Left hindlimb (tissue), 1 donor: ENCODE results near the gene TBC1D1.

Experiments
- DNase-seq: peaks from one replicate; pipeline ENCODE4 v3.0.0-alpha.2; 2018

The TBC1D1 gene

DNA sequence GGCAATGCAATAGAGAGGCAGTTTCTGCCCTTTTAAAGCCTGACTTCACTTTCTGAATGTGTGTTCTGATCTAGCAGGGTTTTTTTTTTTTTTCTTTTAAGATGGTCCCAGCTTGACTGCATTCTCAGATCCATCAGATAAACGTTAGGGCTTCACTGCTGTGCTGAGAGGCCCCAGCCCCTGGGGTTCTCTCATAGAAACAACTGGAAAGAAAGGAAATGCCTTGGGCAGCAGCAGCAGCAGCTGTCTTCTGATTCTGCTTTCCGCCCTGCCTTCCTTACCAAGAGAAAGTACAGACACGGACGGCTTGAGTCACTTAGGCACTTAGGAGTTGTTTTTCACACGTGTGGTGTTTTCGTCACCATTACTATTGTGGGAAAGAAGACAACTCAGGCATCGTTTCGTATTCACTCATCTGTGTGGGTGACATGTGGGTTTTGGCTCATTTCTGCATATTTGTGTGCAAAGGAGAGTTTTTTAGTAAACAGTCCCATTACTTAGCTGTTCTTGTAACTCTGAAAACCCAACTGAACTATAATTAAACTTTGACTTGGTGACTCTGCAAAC lies 241.3 kb downstream of the TBC1D1 start:
- peak; percentile 76 for DNase-seq

DNA sequence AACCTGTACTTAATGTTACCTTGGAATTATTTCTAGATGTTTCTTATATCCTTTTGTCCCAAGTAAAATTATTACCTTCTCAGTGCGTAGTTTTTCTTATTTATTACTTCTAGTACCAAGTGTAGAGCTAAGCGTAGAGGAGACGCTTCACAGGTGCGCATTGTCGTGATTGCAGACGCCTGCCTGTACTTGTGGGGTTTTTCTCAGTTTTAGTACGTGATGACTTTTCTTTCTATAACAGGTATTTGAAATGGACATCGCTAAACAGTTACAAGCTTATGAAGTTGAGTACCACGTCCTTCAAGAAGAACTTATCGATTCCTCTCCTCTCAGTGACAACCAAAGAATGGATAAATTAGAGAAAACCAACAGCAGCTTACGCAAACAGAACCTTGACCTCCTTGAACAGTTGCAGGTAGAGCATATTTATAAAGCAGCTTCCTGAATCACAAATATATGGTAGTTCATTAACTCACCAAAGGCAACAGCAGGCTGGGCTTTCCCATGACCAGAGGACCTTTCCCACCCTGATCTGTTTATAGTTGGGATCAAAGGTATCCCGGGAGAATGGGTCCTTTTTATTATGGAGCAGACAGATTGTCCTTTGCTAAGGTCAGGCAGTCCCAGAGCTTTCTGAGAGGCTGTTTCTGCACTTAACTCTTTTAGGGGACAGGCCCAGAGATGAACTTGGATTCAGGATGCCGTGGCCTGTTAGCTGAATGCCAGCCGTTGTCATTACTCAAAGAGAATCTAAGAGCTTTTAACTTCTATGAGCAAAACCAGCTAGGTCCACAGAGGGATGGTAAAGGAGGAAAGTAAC lies 242.2 kb downstream of the TBC1D1 start:
- DNase-seq = no peak

DNA sequence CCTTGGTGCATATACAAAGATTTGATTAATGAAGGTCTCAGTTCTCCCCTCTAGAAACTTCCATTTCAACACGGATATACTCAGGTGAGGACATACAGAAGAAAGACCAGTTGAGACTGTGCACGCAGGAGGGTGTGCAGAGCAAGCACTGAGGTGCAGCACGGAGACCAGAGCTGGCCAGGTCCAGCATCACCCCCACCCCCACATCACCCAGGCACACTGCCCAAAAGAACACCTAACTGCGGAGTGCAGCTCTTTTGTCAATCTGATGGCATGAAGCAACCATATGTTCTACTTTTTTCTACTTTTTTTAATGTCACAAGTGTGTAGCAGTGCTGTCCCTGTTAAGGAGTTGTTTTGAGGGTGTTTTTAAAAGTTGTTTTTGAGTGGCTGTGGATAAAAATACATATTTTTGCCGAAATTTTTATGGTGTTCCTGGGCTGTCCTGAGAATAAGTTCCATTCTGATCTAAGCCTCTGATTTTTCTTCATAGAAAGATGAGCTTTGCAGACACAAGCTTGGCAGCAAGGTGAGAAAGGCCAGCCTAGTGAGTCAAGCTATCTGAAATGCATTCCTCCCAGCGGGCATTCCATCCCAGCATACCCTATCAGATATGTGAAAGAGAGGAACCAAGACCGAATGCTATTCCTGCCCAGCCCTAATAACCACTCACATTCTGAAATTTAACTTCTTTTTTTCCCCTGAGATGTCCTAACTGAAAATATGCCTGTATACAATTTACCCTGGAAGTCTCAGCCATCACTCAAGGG lies 243.0 kb downstream of the TBC1D1 start:
- no peak for DNase-seq

DNA sequence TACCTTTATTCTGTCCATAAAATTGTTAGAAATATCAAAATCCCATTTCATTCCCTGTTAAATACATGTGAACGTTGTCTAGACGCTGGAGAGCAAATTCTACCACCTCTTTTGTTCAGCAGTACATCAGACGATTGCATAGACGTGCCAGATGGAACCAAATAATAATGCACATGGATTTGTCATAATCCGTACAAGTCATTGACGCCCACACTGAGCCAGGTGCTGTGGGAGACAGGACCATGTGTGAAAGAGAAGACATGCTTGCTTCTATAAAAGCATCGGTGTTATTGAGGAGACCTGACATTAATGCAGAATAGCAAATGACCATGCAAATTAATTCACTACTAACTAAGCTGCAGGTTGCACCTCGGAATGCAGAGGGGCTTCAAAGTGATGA lies 244.3 kb downstream of the TBC1D1 start:
- DNase-seq = no peak

DNA sequence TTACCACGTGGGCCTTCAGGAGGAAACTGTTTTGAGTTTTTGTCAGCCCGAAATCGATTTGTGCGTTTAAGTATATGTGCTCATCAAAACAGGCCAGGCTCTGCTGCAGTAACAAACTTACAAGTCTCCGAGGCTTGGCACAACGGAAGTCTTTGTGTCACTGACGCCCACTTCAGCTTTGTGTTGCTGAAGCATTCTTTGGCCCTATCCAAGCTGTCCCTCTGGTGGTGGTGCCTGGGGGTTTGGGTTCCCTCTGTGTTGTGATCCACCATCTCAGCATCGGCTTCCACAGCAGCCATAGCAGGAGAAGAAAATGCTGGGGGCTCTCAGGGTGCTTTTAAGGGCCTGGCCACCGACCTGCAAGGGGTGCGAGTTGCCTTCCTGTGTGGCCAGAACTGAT lies 245.7 kb downstream of the TBC1D1 start:
- no peak for DNase-seq

DNA sequence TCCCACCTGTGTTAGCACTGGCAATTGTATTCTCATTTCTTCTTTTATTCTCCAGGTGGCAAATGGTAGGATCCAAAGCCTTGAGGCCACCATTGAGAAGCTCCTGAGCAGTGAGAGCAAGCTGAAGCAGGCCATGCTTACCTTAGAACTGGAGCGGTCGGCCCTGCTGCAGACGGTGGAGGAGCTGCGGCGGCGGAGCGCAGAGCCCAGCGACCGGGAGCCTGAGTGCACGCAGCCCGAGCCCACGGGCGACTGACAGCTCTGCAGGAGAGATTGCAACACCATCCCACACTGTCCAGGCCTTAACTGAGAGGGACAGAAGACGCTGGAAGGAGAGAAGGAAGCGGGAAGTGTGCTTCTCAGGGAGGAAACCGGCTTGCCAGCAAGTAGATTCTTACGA lies 246.2 kb downstream of the TBC1D1 start:
- no peak for DNase-seq

DNA sequence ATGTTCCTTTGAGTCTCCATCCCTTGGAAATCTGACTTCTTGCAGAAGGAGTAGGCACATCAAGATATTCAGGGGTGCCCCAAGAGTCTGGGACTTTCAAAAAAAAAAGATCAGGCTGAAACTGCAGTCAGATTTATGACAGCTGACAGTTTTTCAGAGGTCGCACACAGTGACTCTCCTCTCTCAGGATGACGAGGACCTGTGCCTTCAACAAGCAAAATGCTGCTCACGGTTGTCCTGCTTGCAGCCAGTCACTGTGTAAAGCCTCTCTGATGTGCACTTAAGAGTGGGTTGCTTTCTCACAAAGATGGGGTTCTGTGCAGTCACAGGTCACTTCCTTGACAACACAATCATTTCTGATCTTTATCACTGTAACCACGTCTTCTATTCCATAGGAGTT lies 247.5 kb downstream of the TBC1D1 start:
- DNase-seq = no peak

DNA sequence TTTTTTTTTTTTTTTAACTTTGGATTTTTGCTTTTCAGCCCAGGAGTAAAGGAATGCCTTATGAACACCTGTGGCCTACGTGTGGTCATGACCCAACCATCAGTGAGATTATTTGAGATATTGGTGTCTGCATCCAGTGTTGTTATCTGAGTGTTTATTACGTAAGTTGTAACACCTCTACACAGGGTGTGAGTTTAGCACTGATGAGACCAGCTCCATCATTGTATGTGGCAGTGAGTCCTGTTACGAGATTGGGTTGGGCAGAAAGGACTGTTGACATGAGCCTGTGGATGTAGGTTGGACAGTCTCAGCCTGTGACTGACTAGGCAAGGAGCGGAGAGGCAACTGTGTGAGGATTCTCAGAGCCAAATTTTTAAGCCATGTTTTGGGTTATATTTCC lies 248.3 kb downstream of the TBC1D1 start:
- DNase-seq = no peak

DNA sequence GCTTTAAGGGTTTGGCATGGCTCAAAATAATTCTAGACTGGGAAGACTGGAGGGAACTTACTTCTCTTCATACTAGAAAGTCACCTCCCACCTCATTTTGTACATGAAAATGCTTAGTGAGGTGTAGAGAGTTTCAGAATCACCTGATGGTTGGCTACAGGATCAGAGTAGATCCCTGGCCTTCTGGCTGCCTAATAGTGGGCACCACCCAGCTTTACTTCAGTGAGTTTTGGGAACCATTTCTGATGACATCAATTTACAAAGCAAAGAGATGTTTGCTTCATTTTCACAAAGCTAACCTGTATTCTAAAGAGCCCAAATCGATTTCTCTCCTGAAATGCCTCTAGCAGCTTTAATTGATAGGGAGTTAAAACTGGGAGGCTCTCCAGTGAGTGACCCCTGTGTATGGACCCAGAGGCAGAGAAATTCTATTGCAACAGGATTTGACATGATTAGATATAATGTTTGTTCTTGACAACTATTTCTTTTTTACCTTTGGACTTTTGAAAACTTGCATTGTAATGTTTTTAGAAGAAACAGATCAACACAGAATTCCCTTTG lies 249.8 kb downstream of the TBC1D1 start:
- no peak for DNase-seq

DNA sequence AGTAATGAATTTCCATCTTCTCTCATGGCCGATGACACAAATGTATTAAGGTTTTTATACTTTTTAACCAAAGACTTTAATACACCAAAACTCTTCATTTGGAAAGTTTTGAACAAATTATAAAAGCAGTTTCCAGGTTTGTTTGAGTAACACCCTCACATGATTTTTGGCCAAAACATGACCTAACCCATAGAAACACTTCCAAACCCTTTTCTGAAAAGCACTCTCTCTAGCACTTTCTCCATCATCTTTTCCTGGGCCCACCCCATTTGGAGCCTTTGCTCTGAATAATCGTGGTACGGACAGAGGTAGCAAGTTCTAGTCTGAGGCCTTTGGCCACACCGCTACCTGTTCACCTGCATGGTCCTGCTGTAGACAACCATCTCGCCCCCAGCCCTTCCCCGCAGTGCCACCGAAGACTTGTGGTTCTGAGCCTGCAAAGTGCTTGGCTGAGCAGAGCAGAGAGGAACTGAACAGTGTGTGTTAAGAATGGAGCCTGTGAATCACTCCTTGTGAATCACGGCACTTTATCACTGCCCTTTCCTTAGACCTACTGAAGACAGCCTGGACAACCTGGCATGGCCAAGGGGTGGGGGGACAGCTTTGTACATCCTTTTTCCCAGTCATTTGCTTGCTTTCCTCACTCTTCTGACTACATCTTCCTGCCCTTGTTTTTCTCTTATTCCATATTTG lies 251.1 kb downstream of the TBC1D1 start:
- DNase-seq = no peak

DNA sequence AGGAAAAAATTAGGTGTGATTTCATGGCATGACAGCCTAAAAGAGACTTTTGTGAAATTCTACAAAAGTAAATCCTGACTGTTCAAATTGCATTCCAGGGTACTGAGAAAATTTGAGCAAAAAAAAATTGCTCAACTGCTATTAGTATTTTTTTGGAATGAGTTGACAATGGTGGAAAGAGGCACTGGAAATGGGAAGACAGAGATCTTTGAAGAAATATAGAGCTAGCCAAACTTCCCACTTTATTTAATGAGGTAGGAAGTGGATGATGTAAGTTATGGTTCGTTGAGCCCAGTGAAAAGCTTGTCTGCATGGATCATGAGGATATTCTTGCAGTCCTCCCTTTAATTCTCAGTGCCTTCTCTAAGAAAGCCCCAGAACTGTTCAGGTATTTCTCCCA lies 253.1 kb downstream of the TBC1D1 start:
- no peak for DNase-seq

DNA sequence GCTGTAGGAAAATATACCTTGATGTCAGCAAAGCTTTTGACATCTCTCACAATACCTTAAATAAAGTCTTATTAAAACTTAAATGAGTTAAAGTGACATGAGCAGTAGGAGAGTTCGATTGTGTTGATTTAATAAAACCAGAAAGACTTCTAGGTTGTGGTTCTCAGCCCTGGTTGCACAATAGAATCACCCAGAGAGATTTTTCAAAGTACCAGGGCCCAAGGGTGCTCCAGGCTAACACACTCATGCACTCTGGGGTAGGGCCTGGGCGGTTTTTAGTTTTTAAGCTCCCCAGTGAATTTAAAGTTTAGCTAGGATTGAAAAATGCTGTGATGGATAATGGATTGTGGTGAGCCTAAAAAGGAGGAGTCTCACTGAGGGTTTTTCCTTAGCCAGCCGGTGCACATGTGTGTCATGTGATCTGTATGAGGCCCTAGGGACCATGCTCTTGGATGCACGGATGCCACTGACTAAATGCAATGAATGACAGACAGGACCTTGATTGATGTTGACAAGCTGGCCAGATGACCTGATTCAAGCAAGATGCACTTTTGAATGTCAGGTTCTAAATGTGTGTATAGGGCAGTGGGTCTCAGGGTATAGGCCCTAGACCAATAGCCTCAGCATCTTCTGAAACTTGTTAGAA lies 254.3 kb downstream of the TBC1D1 start:
- DNase-seq = no peak

DNA sequence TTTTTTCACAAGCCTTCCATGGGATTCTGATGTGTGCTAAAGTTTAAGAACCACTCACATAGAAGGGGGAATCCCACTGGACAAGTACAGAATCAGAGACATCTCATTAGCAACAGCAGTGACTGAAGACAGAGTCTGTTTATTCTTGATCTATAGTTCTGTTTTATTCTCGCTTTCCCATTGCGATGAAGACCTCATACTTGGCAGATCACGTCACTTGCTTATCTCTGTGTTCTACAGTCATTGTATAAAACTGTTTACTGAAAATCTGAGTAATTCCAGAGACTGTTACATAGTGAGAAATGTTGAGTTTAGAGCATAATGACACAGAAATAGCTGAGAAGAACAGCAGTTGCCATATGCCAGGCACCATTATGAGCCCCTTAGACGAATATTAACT lies 254.9 kb downstream of the TBC1D1 start:
- no peak for DNase-seq

DNA sequence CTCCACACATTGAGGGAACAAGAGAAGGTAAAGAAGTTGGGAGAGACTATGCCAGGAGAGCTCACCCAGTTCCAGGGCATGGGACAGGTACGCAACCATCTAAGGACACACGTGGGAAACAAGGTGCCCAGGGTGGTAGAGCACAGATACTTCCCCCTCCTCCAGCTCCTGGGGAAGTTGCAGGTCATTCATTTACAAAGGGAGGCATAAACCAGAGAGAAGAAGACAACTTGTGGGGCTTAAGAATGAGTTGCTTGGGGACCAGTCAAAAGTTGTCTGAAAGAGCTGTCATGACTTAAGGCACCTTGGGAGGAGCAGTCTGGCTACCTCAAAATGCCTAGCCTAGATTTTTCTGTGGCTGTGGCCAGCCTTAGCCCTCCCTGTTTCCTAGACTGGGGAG lies 255.5 kb downstream of the TBC1D1 start:
- DNase-seq = no peak

DNA sequence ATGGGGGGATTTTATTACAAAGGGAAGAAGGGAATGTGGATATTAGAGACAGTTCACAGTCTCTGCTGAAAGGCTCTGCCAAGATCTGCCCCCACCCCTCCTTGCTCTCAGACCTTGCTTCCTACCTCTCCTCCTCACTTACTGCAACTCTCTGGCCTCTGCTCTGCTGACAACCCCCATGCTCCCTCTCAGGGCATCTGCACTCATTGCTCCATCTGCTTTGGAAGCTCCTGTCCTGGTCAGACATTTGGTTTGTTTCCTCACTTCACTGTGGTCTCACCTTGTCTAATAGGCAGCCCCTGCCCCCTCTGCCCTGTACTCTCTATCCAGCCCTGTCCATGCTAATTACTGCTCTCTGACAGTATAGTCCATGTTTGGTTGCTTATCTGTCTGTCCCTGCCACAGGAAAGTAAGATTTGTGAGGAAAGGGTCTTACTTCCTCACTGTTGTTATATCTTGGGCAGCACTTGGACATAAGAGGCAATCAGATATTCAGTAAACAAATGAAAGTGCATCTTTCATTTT lies 258.6 kb downstream of the TBC1D1 start:
- DNase-seq = no peak

DNA sequence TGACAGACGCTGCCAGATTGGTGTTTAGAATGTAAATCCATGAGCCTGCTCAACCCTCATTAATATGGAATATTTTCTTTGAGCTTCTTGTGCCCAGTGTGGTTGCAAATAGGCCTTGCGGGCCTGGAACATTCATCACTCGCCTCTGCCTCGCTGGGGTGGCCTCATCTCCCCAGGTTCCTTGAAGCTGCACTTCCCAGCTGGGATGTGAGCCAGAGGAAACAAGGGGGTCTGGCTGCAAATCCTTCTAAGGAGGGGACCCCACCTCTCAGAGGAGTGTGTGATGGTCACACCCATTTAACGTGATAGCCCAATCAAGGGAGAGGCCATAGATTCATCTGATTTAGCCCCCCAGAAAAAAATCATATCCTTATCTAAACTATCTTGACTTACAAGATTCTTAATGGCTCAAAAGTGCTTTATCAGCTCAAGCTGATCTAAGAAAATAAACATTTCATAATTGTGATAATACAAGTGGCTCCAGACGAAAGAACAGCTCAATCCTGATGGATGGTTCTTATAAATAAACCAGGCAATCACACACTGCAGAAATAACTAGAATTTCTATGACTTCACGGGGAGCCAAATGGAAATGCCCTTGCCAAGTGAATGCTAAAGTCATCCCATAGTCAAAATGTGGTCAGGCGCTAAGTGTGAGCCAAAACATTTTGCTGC lies 259.2 kb downstream of the TBC1D1 start:
- no peak for DNase-seq

DNA sequence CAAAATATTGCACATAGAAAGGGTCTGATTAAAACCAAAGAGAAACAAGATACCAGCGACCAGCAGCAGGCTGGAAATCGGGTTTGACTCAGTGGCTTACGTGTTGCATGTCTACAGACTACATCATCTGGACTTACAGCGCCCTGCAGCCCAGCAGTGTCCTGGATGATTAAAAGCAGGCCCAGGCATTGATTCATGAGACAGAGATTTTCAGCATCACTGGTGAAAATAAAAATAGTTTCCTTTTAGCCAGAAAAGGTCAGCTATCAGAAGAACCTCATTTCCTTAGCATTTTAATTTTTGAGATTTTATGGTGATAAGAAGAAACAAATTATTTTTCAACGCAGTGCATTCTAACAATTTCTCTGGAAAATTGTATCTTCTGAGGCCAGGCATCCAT lies 259.9 kb downstream of the TBC1D1 start:
- DNase-seq = no peak

DNA sequence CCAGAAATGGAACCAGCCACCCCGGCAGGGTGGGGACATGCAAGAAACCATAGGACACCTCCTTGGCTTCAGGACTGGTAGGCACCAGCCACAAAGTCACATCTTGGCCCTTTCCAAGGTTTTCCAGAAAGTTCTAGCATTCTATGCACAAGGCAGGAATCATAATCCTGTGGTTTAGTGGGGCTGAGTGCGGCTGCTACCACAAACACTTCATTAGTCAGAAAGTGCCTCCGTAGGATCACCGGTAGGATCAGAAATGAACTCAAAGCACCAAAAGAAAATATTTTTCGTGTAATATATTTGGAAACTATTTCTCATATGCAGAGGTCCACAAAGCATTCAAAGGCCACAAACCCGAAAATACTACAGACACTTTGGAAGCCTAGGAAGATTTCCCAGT lies 261.0 kb downstream of the TBC1D1 start:
- DNase-seq = no peak

DNA sequence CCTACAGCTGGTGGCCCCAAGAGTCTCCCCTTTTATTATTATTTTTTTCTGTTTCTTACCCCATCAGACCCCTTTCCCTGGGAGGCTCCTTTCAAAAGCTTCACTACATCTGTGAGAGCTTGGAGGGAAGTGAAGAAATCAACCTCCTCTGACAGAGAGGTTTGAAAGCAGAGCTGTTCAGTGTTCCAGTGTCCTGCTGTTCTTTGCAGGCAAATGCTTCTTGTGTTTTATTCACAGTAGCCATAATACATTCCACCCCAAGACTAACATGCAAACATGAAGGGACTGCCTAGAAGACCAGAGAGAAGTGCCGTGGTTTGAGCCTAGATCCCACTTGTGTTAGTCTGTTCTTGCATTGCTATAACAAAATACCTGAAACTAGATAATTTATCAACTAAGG lies 261.4 kb downstream of the TBC1D1 start:
- DNase-seq = no peak

DNA sequence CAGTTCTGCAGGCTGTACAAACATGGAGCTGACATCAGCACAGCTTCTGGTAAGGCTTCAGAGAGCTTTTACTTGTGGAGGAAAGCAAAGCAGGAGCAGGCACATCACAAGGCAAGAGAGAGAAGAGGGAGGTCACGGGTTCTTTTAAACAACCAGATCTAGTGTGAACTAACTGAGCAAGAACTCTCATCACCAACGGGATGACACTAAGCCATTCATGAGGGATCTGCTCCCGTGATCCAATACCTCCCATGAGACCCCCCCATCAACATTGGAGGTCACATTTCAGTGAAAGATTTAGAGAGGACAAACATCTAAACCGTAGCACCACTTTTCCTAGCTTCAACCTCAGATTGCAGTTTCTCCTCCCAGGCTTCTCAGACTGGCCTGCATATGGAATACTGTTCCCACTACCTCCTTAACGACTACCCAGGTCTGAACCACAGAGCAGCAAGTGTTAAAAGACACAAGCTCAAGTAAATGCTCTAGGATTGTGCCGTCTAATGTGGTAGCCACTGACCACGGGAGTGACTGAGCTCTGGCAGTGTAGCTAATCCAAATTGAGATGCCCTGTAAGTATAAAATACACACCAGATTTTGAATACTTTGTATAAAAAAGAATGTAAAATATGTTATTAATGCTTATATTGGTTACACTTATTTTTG lies 262.0 kb downstream of the TBC1D1 start:
- DNase-seq = no peak

DNA sequence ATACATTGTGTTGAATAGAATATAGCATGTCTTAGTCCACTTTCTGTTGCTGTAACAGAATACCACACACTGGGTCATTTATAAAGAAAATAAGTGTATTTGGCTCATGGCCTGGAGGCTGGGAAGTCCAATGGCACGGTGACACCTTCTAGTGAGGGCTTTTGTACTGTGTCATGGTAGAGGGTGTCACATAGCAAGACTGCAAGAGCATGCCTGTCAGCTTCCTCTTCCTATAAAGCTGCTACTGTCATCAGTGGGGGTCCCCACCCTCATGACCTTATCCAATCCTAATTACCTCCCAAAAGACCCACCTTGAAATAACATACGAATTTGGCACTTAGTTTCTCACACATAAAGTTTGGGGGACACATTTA lies 262.5 kb downstream of the TBC1D1 start:
- DNase-seq = no peak
